Activated gamma-delta T cell (primary cell): ENCODE results near the gene TRIML1.

Source experiments
- DNase-seq: peaks from one replicate; lab custom pipeline; 2025; lab: John Stamatoyannopoulos, UW
- total RNA-seq, 2 donors: gene quantifications; one replicate each; lab custom pipeline; 2026; lab: John Stamatoyannopoulos, UW

TRIML1 gene
- total RNA-seq: 0 reads per million in 2 donors

- no peak for DNase-seq
Measured at GRCh38 chr4:188139141-188139540, at the start of gene TRIML1. Gene TRIML1, plus strand, starts transcription at chr4:188139441. Its CDS starts 118 bp downstream, at chr4:188139559.

GRCh38 chr4:188092824-188093223 is 46.4 kb upstream of the TRIML1 start:
- DNase-seq: no peak

- no peak for DNase-seq
Measured at GRCh38 chr4:188106454-188106853, 32.8 kb upstream of the TRIML1 start.

GRCh38 chr4:188107931-188108843 is 31.1 kb upstream of the TRIML1 start:
- no peak for DNase-seq

GRCh38 chr4:188109157-188109755 is 30.0 kb upstream of the TRIML1 start, which contains the start of gene TRIML2:
Gene TRIML2, minus strand, starts transcription at chr4:188109603. Its CDS starts 4,235 bp downstream, at chr4:188105368.
- no peak for DNase-seq

GRCh38 chr4:188110036-188110435 is 29.2 kb upstream of the TRIML1 start:
- DNase-seq: no peak

- DNase-seq: no peak
Measured at GRCh38 chr4:188110741-188111471, 28.3 kb upstream of the TRIML1 start.

- DNase-seq: no peak
Measured at GRCh38 chr4:188111955-188112354, 27.3 kb upstream of the TRIML1 start.

GRCh38 chr4:188113156-188113555 is 26.1 kb upstream of the TRIML1 start:
- no peak for DNase-seq

- DNase-seq: no peak
Measured at GRCh38 chr4:188117631-188118324, 21.5 kb upstream of the TRIML1 start.

- DNase-seq: no peak
Measured at GRCh38 chr4:188121530-188121929, 17.7 kb upstream of the TRIML1 start.

GRCh38 chr4:188127214-188127874 is 11.9 kb upstream of the TRIML1 start:
- DNase-seq: no peak

- DNase-seq: no peak
Measured at GRCh38 chr4:188130355-188130754, 8.9 kb upstream of the TRIML1 start.

- DNase-seq: no peak
Measured at GRCh38 chr4:188132232-188132631, 7.0 kb upstream of the TRIML1 start.

- no peak for DNase-seq
Measured at GRCh38 chr4:188138227-188138626, 1.0 kb upstream of the TRIML1 start.

GRCh38 chr4:188139671-188140070 is 430 bp downstream of the TRIML1 start:
- DNase-seq: no peak

GRCh38 chr4:188143731-188144130 is 4.5 kb downstream of the TRIML1 start:
- no peak for DNase-seq

GRCh38 chr4:188145601-188146000 is 6.4 kb downstream of the TRIML1 start:
- DNase-seq: no peak

- DNase-seq: no peak
Measured at GRCh38 chr4:188146618-188147017, 7.4 kb downstream of the TRIML1 start.

GRCh38 chr4:188147176-188147575 is 7.9 kb downstream of the TRIML1 start:
- no peak for DNase-seq

GRCh38 chr4:188147776-188148175 is 8.5 kb downstream of the TRIML1 start:
- no peak for DNase-seq
